HG02840 (cell line): ENCODE data around the gene FAM229B.
"Not testable (repeated sequence)": the region's sequence is repeated elsewhere in the genome, so short reads cannot be mapped to it uniquely, and the experiment has no call there.

Source experiments
- ATAC-seq: cut with Tn5 transposase; IDR thresholded peaks from one replicate; pipeline ENCODE4 v1.9.1; 2021; ENCODE audit warnings: mild to moderate bottlenecking, moderate library complexity, moderate number of reproducible peaks; ENCODE audit not compliant: unreplicated experiment, low FRiP score

FAM229B gene, protein sequence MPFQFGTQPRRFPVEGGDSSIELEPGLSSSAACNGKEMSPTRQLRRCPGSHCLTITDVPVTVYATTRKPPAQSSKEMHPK

GRCh38 chr6:112087136-112087911 is at the start of gene FAM229B, which contains the start of gene TUBE1:
Gene FAM229B, plus strand, starts transcription at chr6:112087591. Its CDS starts 11,693 bp downstream, at chr6:112099284.
Gene TUBE1, minus strand, starts transcription at chr6:112087482. Its CDS starts 48 bp downstream, at chr6:112087434.
- peak; percentile 99 for ATAC-seq

GRCh38 chr6:112037783-112038216 is 49.6 kb upstream of the FAM229B start:
- ATAC-seq, result no peak

DNA sequence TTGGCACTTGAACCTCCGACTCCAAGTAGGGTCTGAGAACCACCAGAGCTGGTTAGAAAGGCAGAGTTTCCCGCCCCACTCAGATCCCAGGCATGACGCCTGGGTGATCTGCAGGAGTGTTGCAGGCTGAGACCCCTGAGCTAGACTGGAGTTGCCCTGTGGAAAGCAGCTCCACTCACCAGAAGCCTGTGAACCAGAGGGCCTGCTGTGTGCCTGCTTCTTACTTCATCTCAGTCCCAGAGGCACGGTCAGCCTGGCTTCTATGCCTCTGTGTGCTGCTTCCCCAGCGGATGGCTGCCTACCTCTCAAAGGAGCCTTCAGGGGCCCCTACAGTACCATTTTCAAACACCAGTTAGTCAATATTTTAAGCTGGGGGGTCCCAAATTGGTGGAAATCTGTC is 49.1 kb upstream of the FAM229B start:
- no peak for ATAC-seq

- no peak for ATAC-seq
Measured at GRCh38 chr6:112038756-112039430, 48.5 kb upstream of the FAM229B start.

- ATAC-seq, result no peak
Measured at GRCh38 chr6:112039431-112039770, 48.0 kb upstream of the FAM229B start.

- no peak for ATAC-seq
Measured at GRCh38 chr6:112040956-112041355, 46.4 kb upstream of the FAM229B start.

DNA sequence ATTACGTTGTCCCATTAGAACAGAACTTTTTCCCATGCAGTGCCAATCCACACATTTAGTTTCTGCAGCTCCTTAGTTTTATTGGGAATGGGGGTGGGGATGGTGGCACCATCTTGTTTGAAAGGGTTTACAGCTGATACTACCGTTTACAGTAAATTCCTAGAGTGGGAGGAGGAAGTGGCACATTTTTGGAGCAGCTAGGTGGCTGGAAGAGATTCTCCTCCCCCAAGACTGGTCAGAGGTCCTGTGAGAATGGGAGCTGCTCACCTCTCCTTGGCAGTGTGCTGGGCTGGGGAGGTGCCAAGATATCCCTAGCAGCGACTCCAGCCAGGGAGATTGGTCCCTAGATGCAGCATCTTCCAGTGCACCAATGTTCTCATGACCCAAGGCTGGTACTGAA is 45.9 kb upstream of the FAM229B start:
- no peak for ATAC-seq

- peak; percentile 89 for ATAC-seq
Measured at GRCh38 chr6:112043032-112044007, 44.1 kb upstream of the FAM229B start.

DNA sequence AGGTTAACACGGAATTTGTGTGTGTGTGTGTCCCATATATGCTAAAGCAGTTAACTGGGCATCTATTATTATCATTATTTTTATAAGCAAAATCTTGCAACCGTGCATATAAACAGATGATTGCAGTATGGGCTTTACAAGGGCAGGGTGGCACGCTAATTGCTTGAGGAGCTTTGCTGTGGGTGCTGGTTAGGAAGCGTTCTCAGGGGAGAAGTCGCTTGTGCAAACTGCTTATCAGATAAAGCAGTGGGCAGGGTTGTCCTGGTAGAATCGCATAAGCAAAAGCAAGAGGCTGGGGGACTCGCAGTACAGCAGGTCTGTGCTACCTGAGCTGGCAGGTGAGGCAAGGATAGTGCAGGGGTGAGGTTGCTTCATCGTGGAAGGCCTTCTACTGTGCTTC is 43.2 kb upstream of the FAM229B start:
- ATAC-seq, result no peak

GRCh38 chr6:112044856-112045255 is 42.5 kb upstream of the FAM229B start:
- no peak for ATAC-seq

GRCh38 chr6:112047523-112047922 is 39.9 kb upstream of the FAM229B start:
- ATAC-seq, result not testable (repeated sequence)

- no peak for ATAC-seq
Measured at GRCh38 chr6:112049026-112049799, 38.2 kb upstream of the FAM229B start.

GRCh38 chr6:112049996-112050395 is 37.4 kb upstream of the FAM229B start:
- no peak for ATAC-seq

DNA sequence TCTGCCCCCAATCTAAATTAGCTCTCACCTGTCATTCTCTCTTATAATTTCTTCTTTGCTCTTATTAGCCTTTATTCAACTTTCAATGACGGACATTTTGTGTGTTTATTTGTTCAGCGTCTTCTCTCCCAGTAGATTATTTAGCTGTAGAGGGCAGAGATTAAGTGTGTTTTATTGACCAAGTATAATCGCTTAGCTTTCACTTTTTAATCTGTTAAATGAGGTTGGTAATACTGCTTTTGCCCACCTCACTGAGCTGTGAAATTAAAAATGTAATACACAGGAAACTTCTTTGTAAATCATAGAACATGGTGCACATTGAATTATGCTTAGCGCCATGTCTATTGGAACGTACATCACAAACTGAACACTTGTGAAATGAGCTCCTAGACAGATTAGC is 37.0 kb upstream of the FAM229B start:
- no peak for ATAC-seq

GRCh38 chr6:112051251-112051740 is 36.1 kb upstream of the FAM229B start:
- ATAC-seq, result not testable (repeated sequence)

DNA sequence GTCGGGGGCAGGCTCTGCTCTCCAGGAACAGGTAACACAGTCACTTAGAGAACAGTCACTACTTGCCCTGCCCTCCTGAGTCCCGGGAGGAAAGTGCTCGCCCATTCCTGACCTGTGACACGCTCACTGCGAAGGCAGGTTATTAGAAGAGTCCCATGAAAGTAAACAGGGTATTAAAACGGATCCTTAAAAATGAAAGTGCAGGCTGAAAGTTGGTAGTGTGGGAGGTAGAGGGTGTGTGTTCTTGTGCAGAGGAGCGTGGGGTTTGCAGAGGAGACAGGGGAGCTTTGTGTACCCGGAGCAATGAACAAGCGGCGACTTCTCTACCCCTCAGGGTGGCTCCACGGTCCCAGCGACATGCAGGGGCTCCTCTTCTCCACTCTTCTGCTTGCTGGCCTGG is 33.4 kb upstream of the FAM229B start, which contains the start of gene CCN6:
Gene CCN6, plus strand, starts transcription at position 104 of the 400 bp plus-strand sequence. Its CDS starts 254 bp downstream, at position 358.
- no peak for ATAC-seq

DNA sequence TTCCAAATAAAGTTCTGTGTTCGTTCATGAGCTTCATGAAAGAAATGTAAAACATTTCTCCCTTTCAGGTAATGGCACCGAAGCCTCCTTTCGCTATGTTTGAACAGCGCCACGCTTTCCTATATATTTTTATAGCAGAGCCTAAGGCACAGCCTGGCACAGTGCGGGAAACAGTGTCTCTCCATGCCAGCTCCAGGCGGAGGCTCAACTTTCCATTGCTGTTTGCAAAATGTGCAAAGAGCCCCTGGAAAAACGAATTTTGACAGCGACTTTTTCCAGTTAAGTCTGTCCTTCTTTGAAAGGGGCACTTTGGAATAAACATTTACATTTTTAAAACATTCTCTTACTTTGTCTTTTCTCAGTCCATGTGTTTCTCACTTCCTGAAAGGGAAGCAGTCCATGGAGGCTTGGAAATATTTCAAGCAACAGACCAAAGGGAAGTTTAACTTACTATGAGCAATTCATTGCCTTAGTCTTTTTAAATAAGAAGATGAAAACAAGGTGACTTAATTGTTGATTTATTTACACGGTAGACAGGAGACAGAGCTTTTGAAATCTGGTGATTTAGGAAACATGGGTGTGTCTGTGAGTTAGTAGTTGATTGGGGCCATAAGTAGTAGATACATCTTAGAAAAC is 32.7 kb upstream of the FAM229B start:
- no peak for ATAC-seq

DNA sequence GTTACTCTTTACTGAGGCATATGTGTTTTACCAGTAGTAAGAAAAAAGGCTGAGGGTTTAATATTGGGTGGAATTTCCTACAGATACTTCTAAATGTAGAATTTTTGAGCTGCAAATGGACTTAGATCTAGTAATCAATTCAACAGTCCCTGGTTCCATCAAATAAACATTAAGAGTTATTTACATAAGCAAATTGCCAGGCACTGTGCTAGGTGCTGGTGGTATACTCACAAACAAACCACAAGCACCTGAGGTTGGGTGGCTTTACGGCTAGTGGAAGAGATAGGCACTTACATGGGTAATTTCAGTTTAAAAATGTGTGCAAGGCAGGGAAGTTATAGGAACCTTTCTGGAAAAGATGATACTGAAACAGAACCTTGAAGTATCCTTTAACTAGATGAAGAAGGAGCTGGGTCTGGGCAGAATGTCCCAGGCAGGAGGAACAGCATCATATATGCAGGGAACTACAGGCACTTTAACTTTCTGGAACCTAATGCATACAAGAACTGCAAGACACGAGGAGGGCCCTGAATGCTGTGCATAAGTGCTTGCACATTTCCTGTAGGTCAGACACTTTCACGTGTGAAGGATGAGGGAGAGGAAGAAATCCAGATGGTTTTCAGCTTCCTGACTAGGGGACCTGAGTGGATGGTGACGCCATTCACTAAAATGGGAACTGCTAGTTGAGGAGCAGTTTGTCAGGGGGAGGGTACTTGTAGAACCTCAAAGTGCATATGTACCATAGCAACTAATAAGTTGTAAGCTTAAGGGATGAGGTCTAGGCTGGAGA is 29.0 kb upstream of the FAM229B start:
- ATAC-seq, result no peak
